GM12878 (cell line): ENCODE measurements around the gene RICTOR.

Source experiments
- CTCF ChIP-seq, 3 experiments: IDR thresholded peaks in 2 of 3; conservative IDR thresholded peaks in 1 of 3; 2 replicates each; pipeline ENCODE4 v1.5.1; 2011; ENCODE audit warnings: low read depth in 3 of 3, low read length in 3 of 3, mild to moderate bottlenecking in 3 of 3, control low read depth in 2 of 3, moderate library complexity in 2 of 3, inconsistent platforms in 1 of 3, mixed read lengths in 1 of 3; ENCODE audit not compliant: control insufficient read depth in 2 of 3, insufficient read depth in 1 of 3; ENCODE audit errors: extremely low read depth in 1 of 3
- PBX3 ChIP-seq: IDR thresholded peaks from 2 replicates; pipeline ENCODE4 v1.6.1; 2011; ENCODE audit warnings: mild to moderate bottlenecking, low read depth, low read length, moderate library complexity; ENCODE audit not compliant: insufficient replicate concordance

- TF ChIP-seq PBX3 (no peak), CTCF (IDR thresholded peaks at IDR 0.05 in 2 of 3, conservative IDR thresholded peaks at IDR 0.05 in 1 of 3; ENCODE audit: control insufficient read depth in 2 of 3, extremely low read depth in 1 of 3, insufficient read depth in 1 of 3, low read depth in 3 of 3, low read length in 3 of 3) (no peak)
Observed at GRCh38 chr5:39052141-39052540, 22.1 kb downstream of the RICTOR start.
